Heart right ventricle (tissue), 16 donors: ENCODE measurements around the gene WFDC12. TPM values are rescaled to one million over a fixed set of nuclear protein-coding genes. Genes with fewer than 3 reads are reported as not detected.

Experiments
- ATAC-seq, 8 donors: fragments of 200-7000 bp; cut with Tn5 transposase; one replicate each; pipeline ENCODE4 v1.9.1; 2020; ENCODE audit warnings: mild to moderate bottlenecking in 8 of 8, moderate library complexity in 8 of 8, moderate number of reproducible peaks in 1 of 8
- DNase-seq, 2 donors: peaks; one replicate each; pipeline ENCODE4 v3.0.0-alpha.2; 2020
- H3K27ac ChIP-seq, 10 donors: fragments of 200-600 bp; sonication (generic) in 2 of 10; one replicate each; pipeline versions ENCODE4 v1.5.0 to v1.8.0; 2020 to 2022; ENCODE audit warnings: mild to moderate bottlenecking in 3 of 10
- H3K27me3 ChIP-seq, 7 donors: fragments of 200-600 bp; one replicate each; pipeline ENCODE4 v1.8.0; 2021 to 2022; ENCODE audit warnings: mild to moderate bottlenecking in 2 of 7
- H3K36me3 ChIP-seq, 9 donors: fragments of 200-600 bp; sonication (generic) in 1 of 9; one replicate each; pipeline versions ENCODE4 v1.5.0 to v1.8.0; 2020 to 2022; ENCODE audit warnings: mild to moderate bottlenecking in 2 of 9
- H3K4me1 ChIP-seq, 9 donors: fragments of 200-600 bp; sonication (generic) in 1 of 9; one replicate each; pipeline versions ENCODE4 v1.5.0 to v1.8.0; 2020 to 2022; ENCODE audit warnings: mild to moderate bottlenecking in 4 of 9
- H3K4me3 ChIP-seq, 10 donors: fragments of 200-600 bp; sonication (generic) in 2 of 10; one replicate each; pipeline versions ENCODE4 v1.5.0 to v1.8.0; 2020 to 2022; ENCODE audit warnings: mild to moderate bottlenecking in 7 of 10, moderate library complexity in 2 of 10
- H3K9me3 ChIP-seq, 11 donors: fragments of 200-600 bp in 10 of 11; sonication (generic) in 2 of 11; one replicate each; pipeline versions ENCODE4 v1.5.0 to v1.8.0; 2013 to 2022; ENCODE audit warnings: mild to moderate bottlenecking in 2 of 11, control low read depth in 1 of 11, moderate library complexity in 1 of 11
- CTCF ChIP-seq, 9 donors: fragments of 200-600 bp; sonication (generic) in 2 of 9; IDR thresholded peaks; one replicate each; pipeline versions ENCODE4 v1.5.0 to v1.8.0; 2021 to 2022; ENCODE audit warnings: antibody characterized with exemption in 9 of 9, mild to moderate bottlenecking in 5 of 9, moderate library complexity in 1 of 9
- WGBS, 2 donors: extraction: QIAGEN DNeasy Blood & Tissue Kit; methylation state at CpG; one replicate each; pipeline ENCODE4 v1.1.7; 2013; ENCODE audit warnings: inconsistent platforms in 1 of 2; 5-methylcytosine and 5-hydroxymethylcytosine counted together
- intact Hi-C, 10 donors: fragments of 100-400 bp; cut with DNase I; formaldehyde crosslinking; loops; one replicate each; pipeline versions ENCODE4 v1.11.1 to v1.14.2; 2022
- polyA plus RNA-seq, 2 donors: library from polyadenylated mRNA; stranded (reverse); fragments of 200-250 nt; gene quantifications; one replicate each; pipeline ENCODE4 v1.2.3, GENCODE V29; 2013
- total RNA-seq, 10 donors: library from RNA; stranded (reverse); fragmentation: NEBNext Ultra II Directional in 3 of 10; extraction: Animal tissue kit (Norgen Biotek cat#: 25700) in 3 of 10; gene quantifications; one replicate each; pipeline versions ENCODE4 v1.2.1 to v1.2.4, GENCODE V29; 2021 to 2023
- donor health status: Arrhythmogenic right ventricular cardiomyopathy.
- donor health status: ischemic (EF 13 %, LVEDD 7.1; RV severe dilation, severe dysfunction).
- donor health status: healthy with polysubstance abuse.
- donor health status: DM: no; HTN: yes; CAD: no.
- donor health status: DM: no; HTN: no; CAD: no.
- donor health status: ischemic (EF 25% LVEDD 6.9; RV normal size, moderate dysfunction).
- donor health status: ischemic (EF 25% LVEDD 5.7; RV mildly dilated, moderate dysfunction).
- donor health status: healthy.
- donor health status: DM: yes; HTN: yes; CAD: no.
- donor health status: Ischemic cardiomyopathy.
- donor health status: ischemic (EF 35%, LVEDD 5.7; RV mildly dilated, moderate dysfunction).
- donor health status: nonischemic (EF 11% LVEDD 7.7; RV severe dilation, severe dysfunction).
- donor health status: DM: yes; HTN: yes; CAD: no.
- donor health status: PGD.
- donor health status: ischemic (EF 29% LVEDD 5.4; RV normal size, mild dysfunction).
- donor health status: nonischemic (EF 23%, LVEDD 6.1; RV moderate dilation, normal function).

The WFDC12 gene
- total and polyA plus RNA-seq, 12 donors: not detected

- H3K4me1 ChIP-seq: peaks cover 2 to 15% (median 7%) of the 10 kb centered on the region in 9 donors
- H3K4me3 ChIP-seq: no peak within 1 kb of the TSS
- H3K27me3 ChIP-seq: peaks cover 0 to 86% (median 67%) of the 10 kb centered on the region in 7 donors
- no peak for TF ChIP-seq CTCF (IDR thresholded peaks at IDR 0.05)
- intact Hi-C loops: no loop called here
- WGBS, 2 donors: 7% methylated on average over 38 of the region's 38 CpGs
- H3K36me3 ChIP-seq: no peaks in the 10 kb centered on the region
- H3K9me3 ChIP-seq: no peaks in the 10 kb centered on the region
- H3K27ac ChIP-seq: no peak within 1 kb of the TSS
- ATAC-seq: peak in 2 of 8 donors; percentile 20 to 21
- no peak for DNase-seq
These were observed 23.6 kb downstream of the WFDC12 start, which contains the start of gene KCNS1 for GRCh38 chr20:45100563-45101245. TSS of gene KCNS1 (minus strand) at chr20:45101127. CDS start at chr20:45099236, 1,891 bp downstream.

GRCh38 chr20:45098103-45098773, 26.0 kb downstream of the WFDC12 start:
- Histone ChIP-seq H3K27ac (no peak overlapping the region), H3K4me1 (peaks cover 2 to 15% (median 7%) of the 10 kb centered on the region in 9 donors), H3K27me3 (peaks cover 0 to 73% (median 64%) of the 10 kb centered on the region in 7 donors), H3K4me3 (peak overlapping the region in 5 of 10 donors; percentile 1 to 38 (median 19)), H3K36me3 (no peaks in the 10 kb centered on the region), H3K9me3 (no peaks in the 10 kb centered on the region)
- 3 to 5% methylated on average over 91 of the region's 91 CpGs for WGBS, 2 donors
- ATAC-seq (peak in 1 of 8 donors; percentile 40), DNase-seq (peak in 1 of 2 donors; percentile 26)
- intact Hi-C loops: loop anchor here in 8 of 10 donors (5.0 to 10.0 kb wide), 4 partner anchors 51 to 86 kb away; no protein-coding TSS in a partner anchor
- TF ChIP-seq CTCF (IDR thresholded peaks at IDR 0.05): peak in 1 of 9 donors; percentile 4

GRCh38 chr20:45097485-45098102, 26.7 kb downstream of the WFDC12 start:
- H3K27me3 ChIP-seq: peaks cover 0 to 67% (median 59%) of the 10 kb centered on the region in 7 donors
- intact Hi-C loops: loop anchor here in 9 of 10 donors (2.0 to 10.0 kb wide), 7 partner anchors 50 to 87 kb away; no protein-coding TSS in a partner anchor
- DNase-seq: no peak

More at GRCh38 chr20:45097485-45098102, 26.7 kb downstream of the WFDC12 start:
- WGBS, 2 donors: 23 to 26% methylated on average over 55 to 56 of the region's 56 CpGs
- peak in 3 of 9 donors; percentile 18 to 40 (median 29) for TF ChIP-seq CTCF (IDR thresholded peaks at IDR 0.05)
- no peak overlapping the region for H3K27ac ChIP-seq
- peak in 3 of 8 donors; percentile 22 to 54 (median 36) for ATAC-seq
- no peaks in the 10 kb centered on the region for H3K9me3 ChIP-seq
- H3K36me3 ChIP-seq: no peaks in the 10 kb centered on the region
- H3K4me1 ChIP-seq: peaks cover 2 to 15% (median 7%) of the 10 kb centered on the region in 9 donors
- peak overlapping the region in 4 of 10 donors; percentile 1 to 38 (median 24) for H3K4me3 ChIP-seq
